ENCODE data around the gene SLCO6A1.

The SLCO6A1 gene

GRCh38 chr5:102433473-102433872 lies 65.3 kb downstream of the SLCO6A1 start:
- Histone ChIP-seq H3K27me3 (ENCODE audit: low read depth, low read length) (no peaks in the 10 kb centered on the region), H3K36me3 (ENCODE audit: control insufficient read depth in 1 of 2, insufficient read depth in 2 of 2, low read length in 2 of 2) (no peaks in the 10 kb centered on the region), H3K9me3 (ENCODE audit: control insufficient read depth in 1 of 2, low read length in 2 of 2) (peaks cover 0 to 4% of the 10 kb centered on the region in 2 donors), H3K27ac (ENCODE audit: low read length) (no peak overlapping the region), H3K4me1 (ENCODE audit: control insufficient read depth in 1 of 2, insufficient read depth in 2 of 2, low read length in 2 of 2) (no peaks in the 10 kb centered on the region), H3K4me3 (ENCODE audit: low read depth in 1 of 2, low read length in 2 of 2) (no peak overlapping the region)

DNA sequence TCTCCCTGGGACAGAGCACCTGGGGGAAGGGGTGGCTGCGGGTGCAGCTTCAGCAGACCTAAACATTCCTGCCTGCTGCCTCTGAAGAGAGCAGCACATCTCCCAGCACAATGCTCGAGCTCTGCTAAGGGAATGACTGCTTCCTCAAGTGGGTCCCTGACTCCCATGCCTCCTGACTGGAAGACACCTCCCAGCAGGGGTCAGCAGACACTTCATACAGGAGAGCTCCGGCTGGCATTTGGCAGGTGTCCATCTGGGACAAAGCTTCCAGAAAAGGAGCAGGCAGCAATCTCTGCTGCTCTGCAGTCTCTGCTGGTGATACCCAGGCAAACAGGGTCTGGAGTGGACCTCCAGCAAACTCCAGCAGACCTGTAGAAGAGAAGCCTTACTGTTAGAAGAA lies 77.2 kb downstream of the SLCO6A1 start:
- H3K36me3 ChIP-seq (ENCODE audit: control insufficient read depth in 1 of 2, insufficient read depth in 2 of 2, low read length in 2 of 2), result no peaks in the 10 kb centered on the region

DNA sequence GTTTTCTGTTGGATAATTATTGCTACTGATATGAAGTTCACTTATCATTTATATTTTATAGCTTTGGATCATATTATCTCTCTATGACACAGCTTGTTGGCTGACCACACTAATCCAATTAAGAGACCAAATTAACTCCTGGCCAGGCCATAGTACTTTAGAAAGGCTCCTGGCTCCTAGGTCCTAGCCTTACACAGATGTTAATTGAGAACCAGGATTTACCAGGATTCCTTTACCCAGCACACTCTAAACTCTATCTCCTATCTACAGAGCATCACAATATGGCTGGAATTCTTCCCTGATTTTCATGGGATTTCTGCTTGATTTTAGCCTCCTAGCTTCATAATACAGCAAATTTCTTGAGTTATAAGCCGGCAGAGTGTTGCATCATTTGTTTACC lies 80.3 kb downstream of the SLCO6A1 start:
- no peak overlapping the region for H3K27ac ChIP-seq (ENCODE audit: low read length)
- H3K27me3 ChIP-seq (ENCODE audit: low read depth, low read length), result no peaks in the 10 kb centered on the region
- no peak overlapping the region for H3K4me3 ChIP-seq (ENCODE audit: low read depth in 1 of 2, low read length in 2 of 2)
- H3K36me3 ChIP-seq (ENCODE audit: control insufficient read depth in 1 of 2, insufficient read depth in 2 of 2, low read length in 2 of 2), result no peaks in the 10 kb centered on the region
- H3K4me1 ChIP-seq (ENCODE audit: control insufficient read depth in 1 of 2, insufficient read depth in 2 of 2, low read length in 2 of 2), result no peaks in the 10 kb centered on the region
- H3K9me3 ChIP-seq (ENCODE audit: control insufficient read depth in 1 of 2, low read length in 2 of 2), result no peaks in the 10 kb centered on the region

More for the DNA sequence above, 77.2 kb downstream of the SLCO6A1 start:
- H3K4me1 ChIP-seq (ENCODE audit: control insufficient read depth in 1 of 2, insufficient read depth in 2 of 2, low read length in 2 of 2), result no peaks in the 10 kb centered on the region
- H3K4me3 ChIP-seq (ENCODE audit: low read depth in 1 of 2, low read length in 2 of 2), result no peak overlapping the region
- no peaks in the 10 kb centered on the region for H3K27me3 ChIP-seq (ENCODE audit: low read depth, low read length)
- H3K27ac ChIP-seq (ENCODE audit: low read length), result no peak overlapping the region
- no peaks in the 10 kb centered on the region for H3K9me3 ChIP-seq (ENCODE audit: control insufficient read depth in 1 of 2, low read length in 2 of 2)

DNA sequence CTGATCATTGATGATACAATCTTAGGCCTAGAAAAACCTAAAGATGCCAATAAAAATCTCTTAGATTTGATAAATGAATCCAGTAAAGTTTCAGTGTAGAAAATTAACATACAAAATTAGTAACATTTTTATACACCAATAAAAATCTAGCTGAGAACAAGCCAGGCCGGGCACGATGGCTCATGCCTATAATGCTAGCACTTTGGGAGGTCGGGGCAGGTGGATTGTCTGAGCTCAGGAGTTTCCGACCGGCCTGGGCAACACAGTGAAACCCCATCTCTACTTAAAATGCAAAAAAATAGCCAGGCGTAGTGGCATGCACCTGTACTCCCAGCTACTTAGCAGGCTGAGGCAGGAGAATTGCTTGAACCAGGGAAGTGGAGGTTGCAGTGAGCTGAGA lies 84.4 kb downstream of the SLCO6A1 start:
- H3K4me3 ChIP-seq (ENCODE audit: low read depth in 1 of 2, low read length in 2 of 2), result no peak overlapping the region
- H3K36me3 ChIP-seq (ENCODE audit: control insufficient read depth in 1 of 2, insufficient read depth in 2 of 2, low read length in 2 of 2), result no peaks in the 10 kb centered on the region
- H3K9me3 ChIP-seq (ENCODE audit: control insufficient read depth in 1 of 2, low read length in 2 of 2), result peaks cover 0 to 4% of the 10 kb centered on the region in 2 donors
- H3K4me1 ChIP-seq (ENCODE audit: control insufficient read depth in 1 of 2, insufficient read depth in 2 of 2, low read length in 2 of 2), result no peaks in the 10 kb centered on the region
- H3K27me3 ChIP-seq (ENCODE audit: low read depth, low read length), result no peaks in the 10 kb centered on the region
- no peak overlapping the region for H3K27ac ChIP-seq (ENCODE audit: low read length)

GRCh38 chr5:102388235-102388634 lies 110.6 kb downstream of the SLCO6A1 start:
- no peaks in the 10 kb centered on the region for H3K27me3 ChIP-seq (ENCODE audit: low read depth, low read length)
- no peaks in the 10 kb centered on the region for H3K36me3 ChIP-seq (ENCODE audit: control insufficient read depth in 1 of 2, insufficient read depth in 2 of 2, low read length in 2 of 2)
- no peak overlapping the region for H3K27ac ChIP-seq (ENCODE audit: low read length)
- H3K4me3 ChIP-seq (ENCODE audit: low read depth in 1 of 2, low read length in 2 of 2), result no peak overlapping the region
- H3K9me3 ChIP-seq (ENCODE audit: control insufficient read depth in 1 of 2, low read length in 2 of 2), result peaks cover 0 to 4% of the 10 kb centered on the region in 2 donors
- no peaks in the 10 kb centered on the region for H3K4me1 ChIP-seq (ENCODE audit: control insufficient read depth in 1 of 2, insufficient read depth in 2 of 2, low read length in 2 of 2)

DNA sequence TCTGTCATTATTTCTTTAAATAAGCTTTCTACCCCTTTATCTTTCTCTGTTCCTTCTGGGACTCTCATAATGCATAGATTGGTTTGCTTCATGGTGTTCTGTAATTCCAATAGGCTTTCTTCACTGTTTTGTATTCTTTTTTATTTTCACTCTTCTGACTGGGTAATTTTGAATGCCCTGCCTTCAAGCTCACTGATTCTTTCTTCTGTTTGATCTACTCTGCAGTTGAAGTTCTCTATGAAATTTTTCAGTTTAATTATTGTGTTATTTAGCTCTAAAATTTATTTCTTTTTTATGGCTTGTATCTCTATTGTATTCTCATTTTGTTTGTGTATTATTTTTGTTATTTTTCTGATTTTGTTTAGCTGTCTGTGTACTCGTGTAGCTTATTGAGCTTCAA lies 113.4 kb downstream of the SLCO6A1 start:
- no peak overlapping the region for H3K27ac ChIP-seq (ENCODE audit: low read length)
- no peaks in the 10 kb centered on the region for H3K4me1 ChIP-seq (ENCODE audit: control insufficient read depth in 1 of 2, insufficient read depth in 2 of 2, low read length in 2 of 2)
- H3K27me3 ChIP-seq (ENCODE audit: low read depth, low read length), result no peaks in the 10 kb centered on the region
- no peaks in the 10 kb centered on the region for H3K36me3 ChIP-seq (ENCODE audit: control insufficient read depth in 1 of 2, insufficient read depth in 2 of 2, low read length in 2 of 2)
- H3K9me3 ChIP-seq (ENCODE audit: control insufficient read depth in 1 of 2, low read length in 2 of 2), result peaks cover 0 to 7% of the 10 kb centered on the region in 2 donors
- H3K4me3 ChIP-seq (ENCODE audit: low read depth in 1 of 2, low read length in 2 of 2), result no peak overlapping the region

DNA sequence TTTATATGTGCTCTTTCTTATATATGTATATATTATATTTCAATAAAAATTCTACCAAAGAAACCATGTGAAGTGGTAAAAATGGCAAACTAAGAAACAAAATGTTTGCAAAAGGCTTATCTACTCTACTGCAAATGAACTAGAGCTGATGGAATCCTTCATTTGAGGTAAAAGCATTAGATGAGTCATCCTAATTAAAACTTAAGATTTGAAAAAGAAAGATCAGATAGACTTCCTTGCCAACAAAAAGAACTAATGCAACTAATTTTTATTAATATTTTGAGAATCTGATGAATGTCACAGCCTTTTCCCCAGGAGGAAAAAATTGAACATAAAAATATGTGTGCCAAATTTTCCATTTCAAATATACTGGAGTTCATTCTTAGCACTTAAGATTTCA lies 118.6 kb downstream of the SLCO6A1 start:
- peaks cover 0 to 9% of the 10 kb centered on the region in 2 donors for H3K9me3 ChIP-seq (ENCODE audit: control insufficient read depth in 1 of 2, low read length in 2 of 2)
- no peaks in the 10 kb centered on the region for H3K27me3 ChIP-seq (ENCODE audit: low read depth, low read length)
- H3K36me3 ChIP-seq (ENCODE audit: control insufficient read depth in 1 of 2, insufficient read depth in 2 of 2, low read length in 2 of 2), result no peaks in the 10 kb centered on the region
- no peak overlapping the region for H3K27ac ChIP-seq (ENCODE audit: low read length)
- H3K4me1 ChIP-seq (ENCODE audit: control insufficient read depth in 1 of 2, insufficient read depth in 2 of 2, low read length in 2 of 2), result no peaks in the 10 kb centered on the region
- no peak overlapping the region for H3K4me3 ChIP-seq (ENCODE audit: low read depth in 1 of 2, low read length in 2 of 2)

DNA sequence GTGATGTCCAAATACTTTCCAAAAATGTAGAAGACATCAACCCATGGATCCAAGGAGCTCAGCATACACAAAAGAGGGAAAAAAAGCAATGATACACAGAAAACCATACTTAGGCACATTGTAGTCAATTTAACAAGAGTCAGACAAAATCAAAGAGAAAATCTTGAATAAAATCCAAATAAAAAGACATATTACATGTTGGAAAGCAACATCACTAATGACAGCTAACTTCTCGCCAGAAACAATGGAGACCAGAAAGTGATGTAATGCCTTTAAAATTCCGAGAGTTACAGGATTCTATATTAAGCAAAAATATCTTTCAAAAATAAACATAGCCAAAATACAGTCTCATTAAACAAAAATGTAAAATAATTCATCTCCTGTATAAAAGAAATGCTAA lies 122.9 kb downstream of the SLCO6A1 start:
- no peaks in the 10 kb centered on the region for H3K36me3 ChIP-seq (ENCODE audit: control insufficient read depth in 1 of 2, insufficient read depth in 2 of 2, low read length in 2 of 2)
- H3K27ac ChIP-seq (ENCODE audit: low read length), result no peak overlapping the region
- no peaks in the 10 kb centered on the region for H3K4me1 ChIP-seq (ENCODE audit: control insufficient read depth in 1 of 2, insufficient read depth in 2 of 2, low read length in 2 of 2)
- peaks cover 0 to 4% of the 10 kb centered on the region in 2 donors for H3K9me3 ChIP-seq (ENCODE audit: control insufficient read depth in 1 of 2, low read length in 2 of 2)
- no peaks in the 10 kb centered on the region for H3K27me3 ChIP-seq (ENCODE audit: low read depth, low read length)
- H3K4me3 ChIP-seq (ENCODE audit: low read depth in 1 of 2, low read length in 2 of 2), result no peak overlapping the region

DNA sequence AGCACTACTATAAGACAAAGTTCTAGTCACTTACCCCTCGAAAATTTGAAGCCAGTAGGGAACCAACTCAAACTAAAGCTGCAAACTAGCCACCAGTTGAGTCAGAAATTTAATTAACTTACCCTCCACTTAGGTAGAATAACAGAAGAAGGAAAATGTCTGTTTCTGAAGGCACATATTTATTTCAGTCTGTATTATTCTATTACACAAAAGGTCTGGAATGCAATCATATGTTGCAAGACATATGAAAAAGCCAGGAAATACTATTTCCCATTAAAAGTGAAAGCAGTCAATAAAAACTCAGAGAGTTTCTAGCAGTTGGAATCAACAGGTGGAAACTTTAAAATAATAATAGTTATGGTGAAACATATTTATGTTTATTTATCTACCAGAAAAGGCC lies 123.5 kb downstream of the SLCO6A1 start:
- no peaks in the 10 kb centered on the region for H3K36me3 ChIP-seq (ENCODE audit: control insufficient read depth in 1 of 2, insufficient read depth in 2 of 2, low read length in 2 of 2)
- H3K4me3 ChIP-seq (ENCODE audit: low read depth in 1 of 2, low read length in 2 of 2), result no peak overlapping the region
- no peaks in the 10 kb centered on the region for H3K4me1 ChIP-seq (ENCODE audit: control insufficient read depth in 1 of 2, insufficient read depth in 2 of 2, low read length in 2 of 2)
- H3K27me3 ChIP-seq (ENCODE audit: low read depth, low read length), result no peaks in the 10 kb centered on the region
- H3K9me3 ChIP-seq (ENCODE audit: control insufficient read depth in 1 of 2, low read length in 2 of 2), result peaks cover 0 to 4% of the 10 kb centered on the region in 2 donors
- no peak overlapping the region for H3K27ac ChIP-seq (ENCODE audit: low read length)

GRCh38 chr5:102368392-102368791 lies 130.4 kb downstream of the SLCO6A1 start:
- Histone ChIP-seq H3K9me3 (ENCODE audit: control insufficient read depth in 1 of 2, low read length in 2 of 2) (no peaks in the 10 kb centered on the region), H3K36me3 (ENCODE audit: control insufficient read depth in 1 of 2, insufficient read depth in 2 of 2, low read length in 2 of 2) (no peaks in the 10 kb centered on the region), H3K27ac (ENCODE audit: low read length) (no peak overlapping the region), H3K4me3 (ENCODE audit: low read depth in 1 of 2, low read length in 2 of 2) (no peak overlapping the region), H3K4me1 (ENCODE audit: control insufficient read depth in 1 of 2, insufficient read depth in 2 of 2, low read length in 2 of 2) (no peaks in the 10 kb centered on the region), H3K27me3 (ENCODE audit: low read depth, low read length) (no peaks in the 10 kb centered on the region)

GRCh38 chr5:102341681-102342288 lies 157.0 kb downstream of the SLCO6A1 start:
- no peaks in the 10 kb centered on the region for H3K4me1 ChIP-seq (ENCODE audit: control insufficient read depth in 1 of 2, insufficient read depth in 2 of 2, low read length in 2 of 2)
- no peaks in the 10 kb centered on the region for H3K9me3 ChIP-seq (ENCODE audit: control insufficient read depth in 1 of 2, low read length in 2 of 2)
- no peak overlapping the region for H3K27ac ChIP-seq (ENCODE audit: low read length)
- H3K36me3 ChIP-seq (ENCODE audit: control insufficient read depth in 1 of 2, insufficient read depth in 2 of 2, low read length in 2 of 2), result no peaks in the 10 kb centered on the region
- no peak overlapping the region for H3K4me3 ChIP-seq (ENCODE audit: low read depth in 1 of 2, low read length in 2 of 2)
- H3K27me3 ChIP-seq (ENCODE audit: low read depth, low read length), result no peaks in the 10 kb centered on the region

DNA sequence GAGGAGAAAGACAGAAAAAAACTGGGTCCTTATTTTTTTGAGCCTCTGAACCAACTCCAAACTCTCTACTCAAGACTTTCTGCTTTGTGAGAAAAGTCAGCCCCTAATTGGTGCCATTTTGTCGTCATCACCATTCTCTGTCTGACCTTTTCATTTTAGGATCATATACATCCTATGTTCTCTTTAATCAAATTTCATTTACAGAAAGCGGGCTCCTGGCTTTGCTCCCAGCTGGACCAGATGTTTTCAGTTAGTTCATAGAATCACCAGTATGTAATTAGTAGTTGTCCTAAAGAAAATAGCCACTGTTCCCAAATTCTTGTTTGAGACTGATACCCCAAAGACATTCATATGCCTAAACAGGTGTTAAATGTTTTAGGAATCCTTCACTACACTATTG lies 174.1 kb downstream of the SLCO6A1 start:
- H3K27me3 ChIP-seq (ENCODE audit: low read depth, low read length), result no peaks in the 10 kb centered on the region
- H3K4me1 ChIP-seq (ENCODE audit: control insufficient read depth in 1 of 2, insufficient read depth in 2 of 2, low read length in 2 of 2), result no peaks in the 10 kb centered on the region
- no peak overlapping the region for H3K27ac ChIP-seq (ENCODE audit: low read length)

More for the DNA sequence above, 174.1 kb downstream of the SLCO6A1 start:
- Histone ChIP-seq H3K4me3 (ENCODE audit: low read depth in 1 of 2, low read length in 2 of 2) (no peak overlapping the region), H3K36me3 (ENCODE audit: control insufficient read depth in 1 of 2, insufficient read depth in 2 of 2, low read length in 2 of 2) (no peaks in the 10 kb centered on the region), H3K9me3 (ENCODE audit: control insufficient read depth in 1 of 2, low read length in 2 of 2) (no peaks in the 10 kb centered on the region)

All from muscle layer of duodenum (tissue), 2 donors.